GM12892 (cell line): ENCODE data around the gene ATPAF2.

Experiments
- POLR2A ChIP-seq: IDR thresholded peaks from 2 replicates; pipeline ENCODE4 v1.6.1; 2011; ENCODE audit warnings: low read depth, low read length, control low read depth
- POLR2AphosphoS5 ChIP-seq: IDR thresholded peaks from 2 replicates; pipeline ENCODE4 v1.6.1; 2011; ENCODE audit warnings: low read depth, low read length, control low read depth
- TAF1 ChIP-seq: IDR thresholded peaks from 2 replicates; pipeline ENCODE4 v1.6.1; 2011; ENCODE audit warnings: low read depth, mild to moderate bottlenecking, control low read depth, low read length, borderline replicate concordance

DNA sequence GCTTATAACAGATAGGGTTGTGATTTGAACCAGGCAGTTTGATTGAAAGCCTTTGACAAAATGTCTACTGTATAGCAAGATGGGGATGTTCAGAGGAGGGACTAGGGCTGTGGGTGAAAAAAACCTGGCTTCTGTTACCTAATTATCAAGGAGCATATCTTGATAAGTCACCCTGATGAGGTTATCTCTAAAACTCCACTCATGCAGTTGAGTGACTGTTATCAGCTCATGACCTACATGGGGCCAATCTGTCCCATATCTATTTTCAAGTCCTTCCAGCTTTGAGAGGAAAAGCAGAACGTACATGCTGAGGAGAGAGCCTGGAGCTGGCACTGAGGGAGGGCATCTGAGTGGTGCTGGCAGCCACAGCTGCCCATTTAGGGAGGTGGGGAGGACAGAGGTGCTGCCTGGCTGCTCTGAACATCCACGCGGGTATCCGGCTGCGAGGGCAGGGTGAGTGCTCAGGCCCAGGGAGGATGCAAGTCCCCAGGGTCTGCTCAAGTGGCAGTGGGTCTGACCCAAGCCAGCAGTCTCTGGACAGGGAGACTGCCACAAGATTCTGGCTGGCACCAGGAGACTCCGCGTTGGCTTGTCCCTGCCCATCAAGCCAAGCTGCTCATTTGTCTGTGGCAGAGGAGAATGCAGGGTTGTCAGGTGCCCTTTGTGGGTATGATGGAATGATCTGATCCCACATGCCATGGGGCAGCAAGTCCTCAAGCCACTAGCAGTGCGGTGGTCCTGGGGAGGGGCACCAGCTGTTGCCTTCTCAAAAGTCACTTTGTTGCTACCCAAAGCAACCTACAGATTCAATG, 29.2 kb downstream of the ATPAF2 start:
- TF ChIP-seq POLR2A (no peak), POLR2AphosphoS5 (no peak), TAF1 (no peak)
